WTC11 (cell line): Measurements from ENCODE around the gene TIMM22.

Experiments
- TF ChIP-seq, protein P1 (sequence below): sonication (generic); formaldehyde crosslinking; IDR thresholded peaks from 2 replicates; pipeline ENCODE4 v1.8.1; 2023; ENCODE audit warnings: mild to moderate bottlenecking, missing genetic modification reagents, borderline replicate concordance
- TF ChIP-seq, protein P2 (sequence below): fragments of 200-600 bp; IDR thresholded peaks from 2 replicates; pipeline ENCODE4 v1.8.0; 2022; ENCODE audit warnings: antibody characterized with exemption

DNA sequence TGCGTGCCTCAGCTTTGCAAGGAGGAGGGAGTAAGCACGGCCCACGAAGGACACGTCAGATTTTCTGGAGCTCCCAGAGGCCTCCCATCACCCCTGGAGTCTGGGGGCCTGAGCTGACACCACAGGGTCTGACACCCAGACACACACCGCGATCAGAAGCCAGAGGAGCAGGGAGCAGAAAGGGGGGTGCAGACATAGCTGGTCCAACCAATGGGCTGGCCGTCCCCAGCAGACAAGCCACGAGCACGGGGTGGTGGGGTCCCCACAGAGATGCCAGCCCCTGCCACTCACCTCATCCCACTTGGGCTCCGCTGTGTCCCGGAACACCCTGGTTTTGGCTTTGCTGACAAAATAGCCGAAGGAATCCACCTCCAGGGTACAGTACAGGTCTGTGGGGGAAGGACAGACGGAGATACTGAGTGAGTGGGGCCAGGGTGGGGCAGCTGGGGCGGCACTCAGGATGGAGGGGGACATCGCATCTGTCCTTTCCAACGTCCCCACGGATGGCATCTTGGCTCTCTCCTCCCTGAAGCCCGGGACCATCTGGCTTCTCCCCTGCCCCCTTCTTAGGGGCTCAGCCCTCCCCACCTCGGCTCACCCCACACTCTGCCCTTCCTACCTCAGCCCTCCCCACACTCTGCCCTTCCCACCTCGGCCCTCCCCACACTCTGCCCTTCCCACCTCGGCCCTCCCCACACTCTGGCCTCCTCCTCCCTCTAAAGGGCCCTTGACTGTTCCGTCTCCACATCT, 53.5 kb downstream of the TIMM22 start:
- TF ChIP-seq, protein P1, sequence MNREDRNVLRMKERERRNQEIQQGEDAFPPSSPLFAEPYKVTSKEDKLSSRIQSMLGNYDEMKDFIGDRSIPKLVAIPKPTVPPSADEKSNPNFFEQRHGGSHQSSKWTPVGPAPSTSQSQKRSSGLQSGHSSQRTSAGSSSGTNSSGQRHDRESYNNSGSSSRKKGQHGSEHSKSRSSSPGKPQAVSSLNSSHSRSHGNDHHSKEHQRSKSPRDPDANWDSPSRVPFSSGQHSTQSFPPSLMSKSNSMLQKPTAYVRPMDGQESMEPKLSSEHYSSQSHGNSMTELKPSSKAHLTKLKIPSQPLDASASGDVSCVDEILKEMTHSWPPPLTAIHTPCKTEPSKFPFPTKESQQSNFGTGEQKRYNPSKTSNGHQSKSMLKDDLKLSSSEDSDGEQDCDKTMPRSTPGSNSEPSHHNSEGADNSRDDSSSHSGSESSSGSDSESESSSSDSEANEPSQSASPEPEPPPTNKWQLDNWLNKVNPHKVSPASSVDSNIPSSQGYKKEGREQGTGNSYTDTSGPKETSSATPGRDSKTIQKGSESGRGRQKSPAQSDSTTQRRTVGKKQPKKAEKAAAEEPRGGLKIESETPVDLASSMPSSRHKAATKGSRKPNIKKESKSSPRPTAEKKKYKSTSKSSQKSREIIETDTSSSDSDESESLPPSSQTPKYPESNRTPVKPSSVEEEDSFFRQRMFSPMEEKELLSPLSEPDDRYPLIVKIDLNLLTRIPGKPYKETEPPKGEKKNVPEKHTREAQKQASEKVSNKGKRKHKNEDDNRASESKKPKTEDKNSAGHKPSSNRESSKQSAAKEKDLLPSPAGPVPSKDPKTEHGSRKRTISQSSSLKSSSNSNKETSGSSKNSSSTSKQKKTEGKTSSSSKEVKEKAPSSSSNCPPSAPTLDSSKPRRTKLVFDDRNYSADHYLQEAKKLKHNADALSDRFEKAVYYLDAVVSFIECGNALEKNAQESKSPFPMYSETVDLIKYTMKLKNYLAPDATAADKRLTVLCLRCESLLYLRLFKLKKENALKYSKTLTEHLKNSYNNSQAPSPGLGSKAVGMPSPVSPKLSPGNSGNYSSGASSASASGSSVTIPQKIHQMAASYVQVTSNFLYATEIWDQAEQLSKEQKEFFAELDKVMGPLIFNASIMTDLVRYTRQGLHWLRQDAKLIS (CRISPR knock-in tag) = no peak
- TF ChIP-seq, protein P2, sequence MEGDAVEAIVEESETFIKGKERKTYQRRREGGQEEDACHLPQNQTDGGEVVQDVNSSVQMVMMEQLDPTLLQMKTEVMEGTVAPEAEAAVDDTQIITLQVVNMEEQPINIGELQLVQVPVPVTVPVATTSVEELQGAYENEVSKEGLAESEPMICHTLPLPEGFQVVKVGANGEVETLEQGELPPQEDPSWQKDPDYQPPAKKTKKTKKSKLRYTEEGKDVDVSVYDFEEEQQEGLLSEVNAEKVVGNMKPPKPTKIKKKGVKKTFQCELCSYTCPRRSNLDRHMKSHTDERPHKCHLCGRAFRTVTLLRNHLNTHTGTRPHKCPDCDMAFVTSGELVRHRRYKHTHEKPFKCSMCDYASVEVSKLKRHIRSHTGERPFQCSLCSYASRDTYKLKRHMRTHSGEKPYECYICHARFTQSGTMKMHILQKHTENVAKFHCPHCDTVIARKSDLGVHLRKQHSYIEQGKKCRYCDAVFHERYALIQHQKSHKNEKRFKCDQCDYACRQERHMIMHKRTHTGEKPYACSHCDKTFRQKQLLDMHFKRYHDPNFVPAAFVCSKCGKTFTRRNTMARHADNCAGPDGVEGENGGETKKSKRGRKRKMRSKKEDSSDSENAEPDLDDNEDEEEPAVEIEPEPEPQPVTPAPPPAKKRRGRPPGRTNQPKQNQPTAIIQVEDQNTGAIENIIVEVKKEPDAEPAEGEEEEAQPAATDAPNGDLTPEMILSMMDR = no peak
